ENCODE data around the gene ERI3. TPM values are rescaled to one million over a fixed set of nuclear protein-coding genes. Genes with fewer than 3 reads are reported as not detected.
A peak's percentile ranks its signal among the peaks of the same experiment; 100 is the strongest.

Gene ERI3
- total RNA-seq, 3 donors from 2014 or later: 35.6 to 42.1 (median 36.4) TPM

GRCh38 chr1:44237721-44238457 lies 117.2 kb downstream of the ERI3 start:
- intact Hi-C loops (cut with DNase I, micrococcal nuclease): no loop called here
- DNase-seq (peak; percentile 88 to 92 (median 89)), ATAC-seq (peak; percentile 96)
- Histone ChIP-seq H3K9me3 (no peaks in the 10 kb centered on the region), H3K4me3 (no peak overlapping the region), H3K36me3 (ENCODE audit: low read depth) (no peaks in the 10 kb centered on the region), H3K4me1 (ENCODE audit: low read depth) (peaks cover 44% of the 10 kb centered on the region)
- TF ChIP-seq CTCF (IDR thresholded peaks at IDR 0.05): peak; percentile 48

DNA sequence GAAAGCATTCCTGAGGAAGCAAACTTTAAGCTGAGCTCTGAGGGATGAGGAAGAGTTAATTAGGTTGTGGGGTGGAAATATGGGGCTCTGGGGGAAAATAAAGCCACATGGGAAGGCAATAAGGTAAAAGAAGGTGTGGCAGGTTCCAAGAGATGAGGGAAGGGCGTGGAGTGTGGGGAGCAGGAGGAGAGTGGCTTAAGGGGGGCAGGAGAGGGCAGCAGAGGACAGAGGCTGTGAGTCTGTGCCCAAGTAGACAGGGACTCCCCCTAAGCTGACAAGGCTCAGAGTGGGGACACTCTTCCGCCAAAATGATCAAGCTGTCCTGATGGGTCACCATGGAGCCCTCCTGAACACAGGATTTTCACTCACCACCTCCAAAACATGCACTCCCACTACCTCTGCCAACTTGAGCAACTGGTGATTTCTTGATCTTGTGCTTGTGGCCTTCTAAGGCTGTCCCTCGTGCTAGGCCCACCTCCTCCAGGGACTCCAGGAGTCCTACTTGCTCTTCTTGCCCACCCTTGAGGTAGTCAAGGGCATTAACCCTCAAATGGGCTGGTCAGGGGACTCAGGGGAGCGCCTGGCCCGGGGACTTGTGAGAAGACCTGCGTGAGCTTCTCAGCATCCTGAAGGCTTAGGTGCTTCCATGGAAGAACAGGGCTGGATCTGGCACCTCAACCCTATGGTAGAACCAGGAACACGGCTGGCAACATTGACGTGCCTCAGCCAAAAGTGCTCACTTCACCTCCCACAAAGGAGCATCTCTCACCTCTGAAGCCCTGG lies 118.4 kb downstream of the ERI3 start:
- H3K9me3 ChIP-seq: no peaks in the 10 kb centered on the region
- H3K4me3 ChIP-seq: no peak overlapping the region
- DNase-seq (peak in 1 of 3 donors; percentile 57), ATAC-seq (no peak)
- intact Hi-C loops (cut with DNase I, micrococcal nuclease): no loop called here
- H3K36me3 ChIP-seq (ENCODE audit: low read depth): no peaks in the 10 kb centered on the region
- no peak for TF ChIP-seq CTCF (IDR thresholded peaks at IDR 0.05)
- peaks cover 44% of the 10 kb centered on the region for H3K4me1 ChIP-seq (ENCODE audit: low read depth)

- H3K4me3 ChIP-seq: no peak overlapping the region
- no peaks in the 10 kb centered on the region for H3K9me3 ChIP-seq
- ATAC-seq (no peak), DNase-seq (no peak)
- intact Hi-C loops (cut with DNase I, micrococcal nuclease): no loop called here
- no peak for TF ChIP-seq CTCF (IDR thresholded peaks at IDR 0.05)
- no peaks in the 10 kb centered on the region for H3K36me3 ChIP-seq (ENCODE audit: low read depth)
- peaks cover 39% of the 10 kb centered on the region for H3K4me1 ChIP-seq (ENCODE audit: low read depth)
These were observed 119.2 kb downstream of the ERI3 start for GRCh38 chr1:44235808-44236207.

- intact Hi-C loops (cut with DNase I, micrococcal nuclease): no loop called here
- no peaks in the 10 kb centered on the region for H3K9me3 ChIP-seq
These were observed 121.5 kb downstream of the ERI3 start for GRCh38 chr1:44233593-44233992.

DNA sequence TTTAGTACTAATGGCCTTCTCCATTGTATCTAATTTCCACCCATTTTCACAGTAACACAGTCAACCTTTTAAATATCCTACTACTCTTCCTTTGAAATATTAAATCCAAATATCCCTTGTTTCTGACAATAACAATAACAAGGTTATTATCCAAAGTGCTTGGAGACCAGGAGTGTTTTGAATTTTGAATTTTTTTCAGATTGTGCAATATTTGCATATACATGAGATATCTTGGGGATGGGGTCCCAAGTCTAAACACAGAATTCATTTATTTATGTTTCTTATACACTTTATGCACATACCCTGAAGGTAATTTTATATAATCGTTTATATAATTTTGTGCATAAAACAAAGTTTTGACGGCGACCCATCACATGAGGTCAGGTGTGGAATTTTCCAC lies 124.3 kb downstream of the ERI3 start:
- no peak for ATAC-seq
- H3K36me3 ChIP-seq (ENCODE audit: low read depth): no peaks in the 10 kb centered on the region
- TF ChIP-seq CTCF (IDR thresholded peaks at IDR 0.05): no peak
- DNase-seq: no peak
- H3K4me3 ChIP-seq: no peak overlapping the region
- H3K9me3 ChIP-seq: no peaks in the 10 kb centered on the region
- intact Hi-C loops (cut with DNase I, micrococcal nuclease): no loop called here
- no peaks in the 10 kb centered on the region for H3K4me1 ChIP-seq (ENCODE audit: low read depth)

More at GRCh38 chr1:44233593-44233992, 121.5 kb downstream of the ERI3 start:
- H3K36me3 ChIP-seq (ENCODE audit: low read depth): no peaks in the 10 kb centered on the region
- peaks cover 22% of the 10 kb centered on the region for H3K4me1 ChIP-seq (ENCODE audit: low read depth)
- TF ChIP-seq CTCF (IDR thresholded peaks at IDR 0.05): no peak
- ATAC-seq: no peak
- DNase-seq: no peak
- H3K4me3 ChIP-seq: no peak overlapping the region

All from mucosa of descending colon (tissue), 3 donors.